Fibroblast of mammary gland (primary cell): ENCODE data around the gene CD47.

Experiments
- DNase-seq: peaks from one replicate; pipeline ENCODE4 v3.0.0-alpha.2; 2010; ENCODE audit warnings: low read depth
- H3K4me3 ChIP-seq: 2 replicates; pipeline ENCODE4 v1.5.1; 2011; ENCODE audit warnings: low read depth, mild to moderate bottlenecking, low read length, moderate library complexity; ENCODE audit not compliant: control insufficient read depth
- CTCF ChIP-seq: conservative IDR thresholded peaks from 2 replicates; pipeline ENCODE4 v1.5.1; 2011; ENCODE audit warnings: low read depth, low read length, inconsistent platforms; ENCODE audit not compliant: control insufficient read depth, insufficient read depth

Gene CD47

GRCh38 chr3:107995823-107996222 lies 95.0 kb downstream of the CD47 start:
- H3K4me3 ChIP-seq: no peak overlapping the region
- DNase-seq: no peak
- no peak for TF ChIP-seq CTCF

- no peak overlapping the region for H3K4me3 ChIP-seq
- no peak for TF ChIP-seq CTCF
- no peak for DNase-seq
These were observed 95.7 kb downstream of the CD47 start for GRCh38 chr3:107994956-107995715.

- no peak overlapping the region for H3K4me3 ChIP-seq
- no peak for DNase-seq
- TF ChIP-seq CTCF: no peak
These were observed 96.7 kb downstream of the CD47 start for GRCh38 chr3:107994181-107994580.

GRCh38 chr3:107993771-107994170 lies 97.1 kb downstream of the CD47 start:
- no peak for TF ChIP-seq CTCF
- peak; percentile 35 for DNase-seq
- H3K4me3 ChIP-seq: no peak overlapping the region
